HG02588 (cell line): ENCODE measurements around the gene ECE1.

ENCODE experiments used
- ATAC-seq: cut with Tn5 transposase; IDR thresholded peaks from one replicate; pipeline ENCODE4 v1.9.1; 2021; ENCODE audit warnings: mild to moderate bottlenecking, moderate library complexity; ENCODE audit not compliant: unreplicated experiment

ECE1 gene

GRCh38 chr1:21269461-21270085, 20.7 kb downstream of the ECE1 start:
- no peak for ATAC-seq

- no peak for ATAC-seq
These were observed 21.7 kb downstream of the ECE1 start for GRCh38 chr1:21268281-21269239.

DNA sequence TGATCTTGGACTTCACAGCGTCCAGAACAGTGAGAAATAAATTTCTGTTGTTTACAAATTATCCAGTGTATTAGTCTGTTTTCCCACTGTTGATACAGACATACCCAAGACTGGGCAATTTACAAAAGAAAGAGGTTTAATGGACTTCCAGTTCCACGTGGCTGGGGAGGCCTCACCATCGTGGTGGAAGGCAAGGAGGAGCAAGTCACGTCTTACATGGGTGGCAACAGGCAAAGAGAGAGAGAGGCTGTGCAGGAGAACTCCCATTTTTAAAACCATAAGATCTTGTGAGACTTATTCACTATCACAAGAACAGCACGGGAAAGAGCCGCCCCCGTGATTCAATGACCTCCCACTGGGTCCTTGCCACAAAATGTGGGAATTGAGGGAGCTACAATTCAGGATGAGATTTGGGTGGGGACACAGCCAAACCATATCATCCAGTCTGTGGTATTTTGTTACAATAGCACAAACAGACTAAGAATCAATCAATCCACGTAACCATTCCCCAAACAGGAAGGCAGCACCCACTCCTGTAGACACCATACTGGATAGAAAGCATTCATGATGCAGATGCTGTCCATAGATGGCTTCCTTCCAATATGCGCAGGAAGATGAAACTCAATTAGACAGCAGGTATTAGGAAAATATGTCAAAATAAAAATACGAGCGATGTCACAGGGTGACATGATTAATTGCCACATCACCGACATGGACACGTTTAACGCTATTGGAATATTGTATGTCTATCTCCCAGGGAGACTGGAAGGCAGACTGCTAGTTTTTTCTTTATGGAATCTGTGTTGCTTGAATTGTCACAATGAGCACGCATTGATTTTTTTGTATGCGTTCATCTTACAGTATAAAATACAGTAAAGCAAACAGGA, 22.8 kb downstream of the ECE1 start:
- no peak for ATAC-seq

GRCh38 chr1:21266119-21266774, 24.0 kb downstream of the ECE1 start:
- no peak for ATAC-seq

- no peak for ATAC-seq
These were observed 24.6 kb downstream of the ECE1 start for GRCh38 chr1:21265644-21266043.

- ATAC-seq: no peak
These were observed 25.4 kb downstream of the ECE1 start for GRCh38 chr1:21264898-21265297.

DNA sequence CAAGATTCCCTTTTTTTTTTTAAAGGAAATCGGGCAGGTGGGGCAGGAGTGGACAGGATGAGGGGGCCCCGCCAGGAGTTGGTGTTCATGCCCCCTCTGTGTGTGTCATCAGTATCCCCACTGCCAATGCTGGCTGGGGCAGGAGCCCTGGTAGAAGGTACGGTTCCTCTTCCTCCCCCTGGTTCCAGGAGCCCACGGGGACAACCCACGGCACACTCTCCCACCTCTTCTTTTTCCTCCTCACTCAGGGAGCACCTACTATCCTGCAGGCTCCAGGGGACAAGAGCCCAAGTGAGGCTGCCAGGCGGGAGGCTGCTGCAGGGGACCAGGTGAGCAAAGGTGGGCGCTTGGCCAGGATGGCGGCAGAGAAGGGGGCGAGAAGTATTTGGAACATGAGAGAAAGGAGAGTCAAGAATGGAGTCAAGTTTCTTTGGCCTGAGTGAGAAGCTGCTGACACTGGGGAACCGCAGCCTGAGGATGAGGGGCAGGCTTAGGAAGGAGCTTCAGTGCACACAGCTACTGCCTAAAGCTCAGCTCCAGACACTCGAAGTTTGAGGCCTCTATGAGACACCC, 26.5 kb downstream of the ECE1 start:
- no peak for ATAC-seq

DNA sequence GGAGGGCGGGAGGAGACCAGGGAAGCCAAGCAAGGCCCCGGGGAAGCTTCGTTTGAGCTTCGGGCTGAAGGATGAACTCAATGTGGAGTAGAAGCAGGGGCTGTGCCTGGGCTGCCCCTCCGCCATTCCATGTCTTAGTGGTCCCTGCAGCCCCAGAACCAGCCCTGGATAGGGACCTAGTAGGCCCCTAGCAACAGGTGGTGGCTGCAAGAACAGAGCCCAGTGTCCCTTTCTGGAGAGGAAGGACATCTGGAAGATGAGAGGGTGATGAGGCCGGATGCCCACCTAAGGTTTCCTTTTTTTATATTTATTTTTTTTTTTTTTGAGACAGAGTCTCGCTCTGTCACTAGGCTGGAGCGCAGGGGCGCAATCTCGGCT, 27.2 kb downstream of the ECE1 start:
- ATAC-seq: no peak

DNA sequence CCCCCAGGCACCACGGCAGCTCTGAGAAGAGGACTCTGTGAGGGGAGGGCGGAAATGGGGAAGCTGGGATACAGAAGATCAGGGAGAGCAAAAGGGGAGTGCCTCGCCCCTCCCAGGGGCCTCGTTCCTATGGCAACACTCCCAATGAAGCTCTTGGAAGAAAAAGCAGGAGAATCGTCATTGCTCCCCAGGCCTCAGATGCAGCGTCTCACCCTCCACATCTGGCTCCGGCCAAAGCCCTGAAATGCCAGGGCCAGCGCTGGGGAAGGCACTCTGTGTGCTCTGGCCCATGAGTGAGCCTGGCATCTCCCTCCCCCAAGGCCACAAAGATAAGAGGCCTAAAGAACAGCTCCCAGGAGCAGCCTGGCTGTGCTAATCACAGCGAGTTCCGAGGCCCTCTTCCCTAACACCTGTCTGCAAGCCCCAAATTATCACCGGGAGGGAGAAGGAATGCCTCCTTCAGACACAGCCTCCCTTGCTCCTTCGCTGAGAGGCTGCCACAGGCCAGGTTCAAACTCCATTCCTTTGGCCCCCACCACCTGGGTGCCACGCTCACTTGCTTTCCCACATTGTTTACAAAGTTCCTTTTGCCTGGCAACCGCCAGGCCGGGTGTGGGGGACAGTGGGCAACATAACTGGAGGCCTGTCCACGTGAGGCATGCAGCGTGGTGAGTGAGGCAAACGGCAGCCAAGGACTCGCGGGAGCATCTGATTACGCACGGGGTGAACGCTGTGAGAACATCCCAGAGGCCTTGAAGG, 27.8 kb downstream of the ECE1 start:
- ATAC-seq: no peak

GRCh38 chr1:21261551-21262292, 28.5 kb downstream of the ECE1 start:
- ATAC-seq: no peak

- no peak for ATAC-seq
These were observed 29.7 kb downstream of the ECE1 start for GRCh38 chr1:21260405-21261125.

GRCh38 chr1:21259316-21260076, 30.8 kb downstream of the ECE1 start:
- ATAC-seq: no peak

GRCh38 chr1:21258331-21259134, 31.7 kb downstream of the ECE1 start:
- no peak for ATAC-seq

DNA sequence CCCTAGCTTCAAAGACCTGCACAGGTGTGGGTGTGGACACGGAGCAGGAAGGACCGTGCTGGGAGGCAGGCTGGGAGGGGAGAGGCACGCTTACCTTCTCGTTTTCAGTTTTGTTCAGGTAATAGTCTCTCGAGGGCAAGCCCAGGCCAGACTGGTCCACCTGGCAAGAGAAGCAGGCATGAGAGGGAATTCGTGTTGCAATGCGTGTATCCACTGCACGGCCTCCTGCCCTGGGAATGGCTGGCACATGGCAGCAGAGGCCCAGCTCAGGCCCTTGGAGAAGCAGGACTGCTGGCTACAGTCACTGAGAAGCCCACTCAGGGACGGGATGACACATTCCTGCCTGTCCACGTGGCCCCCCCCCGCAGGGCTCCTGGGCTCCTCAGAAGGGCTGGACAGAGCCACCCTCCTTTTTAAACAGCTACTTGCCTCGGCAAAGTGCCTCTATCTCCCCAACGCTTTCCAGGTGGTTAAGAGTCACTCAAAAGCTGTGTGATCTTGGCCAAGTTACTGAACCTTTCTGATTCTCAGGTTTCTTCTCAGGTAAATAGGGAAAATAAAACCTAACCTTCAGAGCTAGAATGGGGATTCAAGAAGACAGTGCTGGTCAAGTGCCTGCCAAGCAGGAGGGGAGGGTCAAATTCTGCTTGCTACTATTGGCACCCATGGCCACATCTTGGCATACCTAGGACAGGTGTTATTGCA, 32.7 kb downstream of the ECE1 start:
- no peak for ATAC-seq

- ATAC-seq: no peak
These were observed 33.5 kb downstream of the ECE1 start for GRCh38 chr1:21256776-21257175.

DNA sequence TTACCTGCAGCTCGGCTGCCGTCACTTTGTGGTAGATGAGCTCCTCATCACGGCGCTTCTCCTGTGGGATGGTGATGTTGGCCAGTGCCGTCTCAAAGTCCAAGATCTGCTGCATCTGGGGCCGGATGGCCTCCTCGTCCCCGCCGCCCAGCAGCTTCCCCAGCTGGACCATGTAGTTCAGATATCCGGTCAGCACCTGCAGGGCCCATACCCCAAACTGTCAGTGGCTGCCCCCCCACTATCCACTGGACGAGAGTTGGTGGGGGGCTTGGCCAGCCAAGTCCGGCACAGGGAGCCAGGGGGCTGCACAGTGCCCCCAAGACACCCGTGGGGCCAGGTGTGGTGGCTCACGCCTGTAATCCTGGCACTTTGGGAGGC, 34.3 kb downstream of the ECE1 start:
- ATAC-seq: no peak
